Epithelial cell of prostate (primary cell): ENCODE measurements around the gene MLLT10.
"Not testable (repeated sequence)": the region's sequence is repeated elsewhere in the genome, so short reads cannot be mapped to it uniquely, and the experiment has no call there.

Experiments
- DNase-seq: peaks from one replicate; pipeline ENCODE4 v3.0.0-alpha.2; 2011; ENCODE audit warnings: low read depth, low spot score
- H3K27ac ChIP-seq: fragments of 450-650 bp; 2 replicates; pipeline ENCODE4 v1.5.1; 2017; ENCODE audit warnings: mild to moderate bottlenecking

Gene MLLT10

DNA sequence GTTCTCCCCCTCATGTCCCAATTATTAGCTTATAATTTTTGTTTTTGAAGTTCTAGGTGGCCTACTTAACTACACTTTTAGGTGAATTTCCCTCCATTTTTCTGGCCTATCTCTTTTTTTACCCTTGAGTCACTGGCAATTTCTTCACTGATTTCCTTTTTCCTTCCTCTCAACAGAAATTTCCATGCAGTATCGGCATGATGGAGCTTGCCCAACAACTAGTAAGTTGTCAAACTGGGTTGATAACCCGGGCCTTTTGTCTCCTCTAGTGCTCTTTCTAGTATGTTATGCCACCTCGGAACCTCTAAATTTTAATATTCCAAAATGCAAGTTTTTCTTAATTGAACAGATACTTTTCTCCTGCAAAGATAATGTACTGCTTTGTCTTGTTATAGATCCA, 147.1 kb downstream of the MLLT10 start:
- peak overlapping the region; percentile 18 for H3K27ac ChIP-seq
- DNase-seq: peak; percentile 3

DNA sequence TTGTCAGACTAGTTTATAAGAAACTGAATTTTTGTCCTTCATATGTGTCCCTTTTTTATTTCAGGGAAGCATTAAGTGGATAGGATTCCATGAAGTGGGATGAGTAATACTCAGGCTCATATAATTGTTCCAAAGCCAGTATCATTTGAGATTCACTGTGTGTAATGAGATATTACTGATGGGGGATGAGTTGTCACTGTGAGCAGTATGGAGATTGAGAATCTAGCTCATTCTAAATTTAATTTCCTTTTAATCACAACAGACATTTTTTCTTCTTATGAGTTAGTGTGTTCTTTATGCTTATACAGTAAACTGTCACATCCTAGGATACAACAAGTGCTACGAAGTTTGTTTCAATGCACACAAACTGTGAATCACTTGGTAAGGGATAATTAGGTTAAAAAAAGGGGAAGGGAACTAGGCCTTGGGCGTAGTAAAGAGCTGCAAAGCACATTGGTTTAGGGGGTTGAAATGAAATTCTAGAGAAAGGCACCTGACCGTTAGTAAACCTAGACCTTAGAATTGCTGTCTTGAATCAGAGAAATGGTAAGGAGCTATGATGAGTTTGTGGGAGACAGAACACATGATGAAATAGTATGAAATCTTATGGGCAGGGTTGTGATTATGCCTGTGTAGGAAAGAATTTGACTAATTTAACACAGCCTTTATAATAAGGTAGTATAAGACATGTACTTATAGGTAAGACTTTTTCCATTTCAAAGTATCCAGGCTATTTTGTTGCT, 153.4 kb downstream of the MLLT10 start:
- DNase-seq: no peak
- peak overlapping the region; percentile 82 for H3K27ac ChIP-seq

DNA sequence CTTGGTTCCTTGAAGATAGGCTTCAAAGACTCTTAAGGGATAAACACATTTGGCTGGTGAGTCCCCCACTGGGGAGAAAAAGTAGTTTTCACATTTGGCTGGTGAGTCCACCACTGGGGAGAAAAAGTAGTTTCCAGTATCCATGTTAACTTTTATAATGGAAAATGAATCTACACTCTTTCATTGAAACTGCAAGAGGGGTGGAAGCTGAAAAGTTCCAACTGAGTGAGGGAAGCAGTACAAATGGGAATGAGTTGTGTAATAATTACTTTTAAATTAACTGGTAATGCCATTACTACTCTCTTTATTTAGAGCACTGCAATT, 153.9 kb downstream of the MLLT10 start:
- peak overlapping the region; percentile 82 for H3K27ac ChIP-seq
- no peak for DNase-seq

DNA sequence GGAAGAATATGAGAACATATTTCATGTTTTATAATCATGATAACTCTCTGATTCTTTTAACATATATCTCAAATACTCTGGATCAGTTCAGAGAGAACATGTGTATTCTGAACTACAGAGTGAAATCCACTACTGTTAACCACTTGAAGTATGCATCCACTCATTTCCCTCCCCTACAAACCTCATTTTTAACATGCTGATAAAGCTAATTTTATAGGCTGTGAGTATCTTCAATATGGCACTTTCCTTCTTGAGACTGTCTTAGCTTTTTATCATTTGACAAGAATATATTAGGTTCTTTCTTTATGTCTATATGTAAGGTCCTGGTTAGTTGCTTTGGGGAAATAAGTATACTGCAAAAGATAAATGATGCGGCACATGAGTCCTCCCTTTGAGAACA, 154.8 kb downstream of the MLLT10 start:
- DNase-seq: no peak
- H3K27ac ChIP-seq: peak overlapping the region; percentile 82

DNA sequence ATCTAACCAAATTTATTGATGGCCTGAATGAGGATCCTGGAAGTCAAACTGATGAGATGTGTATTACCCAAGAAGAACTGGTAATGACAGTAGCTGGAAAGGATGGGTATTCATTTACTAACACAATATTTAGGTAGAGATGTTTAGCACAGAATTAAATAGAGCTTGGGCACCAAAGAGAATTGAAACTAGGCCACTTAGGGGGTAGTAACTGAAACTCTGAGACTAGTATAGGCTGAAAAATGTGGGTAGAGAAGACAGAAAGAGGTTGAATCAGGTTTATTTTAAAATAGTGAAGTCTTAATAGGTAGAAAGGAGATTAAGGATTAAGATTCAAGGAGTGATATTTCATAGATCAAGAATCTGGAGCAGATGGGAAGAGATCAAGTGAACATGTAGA, 155.8 kb downstream of the MLLT10 start:
- no peak for DNase-seq
- no peak overlapping the region for H3K27ac ChIP-seq

DNA sequence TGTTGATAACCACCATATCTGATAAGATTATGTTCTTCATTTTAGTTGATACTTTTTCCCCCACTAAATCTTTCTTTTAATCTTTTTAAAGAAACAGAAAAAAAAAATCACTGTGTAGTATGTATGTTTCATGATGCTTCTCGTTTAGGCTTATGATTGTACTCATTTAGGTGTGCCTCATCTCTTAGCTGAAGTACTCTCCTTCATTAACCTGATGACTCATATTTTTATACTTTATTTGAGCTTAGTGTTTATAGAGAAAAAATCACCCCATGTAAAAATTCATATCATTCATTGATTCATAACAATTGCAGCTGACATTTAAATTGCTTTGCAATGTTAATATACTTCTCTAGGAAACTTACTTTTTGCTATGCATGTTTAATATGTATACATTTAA, 158.9 kb downstream of the MLLT10 start:
- no peak overlapping the region for H3K27ac ChIP-seq

DNA sequence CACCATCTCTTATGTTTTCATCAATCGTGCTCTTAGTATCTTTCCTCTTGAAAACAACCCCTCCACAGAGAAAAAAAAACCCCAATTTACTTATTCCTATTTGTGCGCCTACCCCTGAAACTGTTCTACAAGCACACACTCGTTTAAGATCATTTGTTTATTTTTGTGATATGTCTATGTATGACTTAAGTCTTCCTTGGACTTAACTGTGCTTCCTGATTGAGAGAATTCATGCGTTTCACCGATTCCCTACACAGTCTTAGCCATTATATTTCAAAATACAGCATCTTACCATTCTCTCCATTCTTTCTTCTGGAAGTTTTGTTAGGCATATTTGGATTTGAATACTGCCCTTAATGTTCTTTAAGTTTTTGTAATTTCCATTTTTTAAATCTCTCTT, 159.4 kb downstream of the MLLT10 start:
- no peak for DNase-seq
- no peak overlapping the region for H3K27ac ChIP-seq

More for the DNA sequence above, 158.9 kb downstream of the MLLT10 start:
- DNase-seq: no peak

DNA sequence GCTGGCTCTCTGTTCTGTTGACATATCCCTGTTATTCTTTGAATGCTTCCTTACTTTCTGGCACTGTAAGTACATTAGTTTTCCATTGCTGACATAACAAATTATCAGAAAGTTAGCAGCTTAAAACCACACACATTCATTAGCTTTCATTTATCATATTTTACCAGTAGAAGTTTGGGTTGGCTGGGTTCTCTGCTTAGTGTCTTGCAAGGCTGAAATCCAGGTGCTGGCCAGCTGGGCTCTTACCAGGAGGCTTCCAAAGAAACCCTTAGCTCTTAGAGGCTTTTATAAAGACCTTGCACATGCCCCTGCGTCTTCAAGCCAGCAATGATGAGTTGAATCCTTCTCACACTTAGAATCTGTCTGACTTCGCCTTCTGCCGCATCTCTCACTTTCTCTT, 160.6 kb downstream of the MLLT10 start:
- no peak overlapping the region for H3K27ac ChIP-seq
- DNase-seq: no peak

DNA sequence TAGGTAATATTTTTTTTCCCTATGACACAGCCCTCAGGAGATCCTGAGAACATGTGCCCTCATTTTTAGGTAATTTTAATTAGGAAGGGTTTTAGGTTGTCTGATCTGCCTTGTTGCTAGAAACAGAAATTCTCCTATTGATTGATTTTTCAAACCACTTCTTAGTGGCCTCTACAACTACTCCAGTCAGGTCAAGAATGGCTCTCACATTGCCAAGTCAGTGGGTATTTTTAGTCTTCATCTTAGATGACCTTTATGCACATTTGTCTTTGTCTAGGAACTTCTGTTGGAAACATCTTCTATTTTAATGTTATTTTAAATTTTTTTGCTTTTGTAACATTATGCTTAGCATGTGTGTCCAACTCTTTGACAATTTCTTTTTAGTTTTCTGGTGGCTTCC, 162.3 kb downstream of the MLLT10 start:
- DNase-seq: no peak
- H3K27ac ChIP-seq: no peak overlapping the region

DNA sequence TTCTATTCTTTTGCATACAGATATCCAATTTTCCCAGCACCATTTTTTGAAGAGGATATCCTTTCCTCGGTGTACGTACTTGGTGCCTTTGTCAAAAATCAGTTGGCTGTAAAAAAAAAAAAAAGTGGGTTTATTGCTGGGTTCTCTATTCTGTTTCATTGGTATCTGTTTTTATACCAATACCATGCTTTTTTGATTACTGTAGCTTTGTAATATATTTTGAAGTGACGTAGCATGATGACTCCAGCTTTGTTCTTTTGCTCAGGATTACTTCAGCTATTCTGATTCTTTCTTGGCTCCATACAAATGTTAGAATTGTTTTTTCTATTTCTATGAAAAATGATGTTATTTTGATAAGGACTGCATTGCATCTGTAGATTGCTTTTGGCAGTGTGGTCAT, 165.5 kb downstream of the MLLT10 start:
- DNase-seq: no peak
- no peak overlapping the region for H3K27ac ChIP-seq

DNA sequence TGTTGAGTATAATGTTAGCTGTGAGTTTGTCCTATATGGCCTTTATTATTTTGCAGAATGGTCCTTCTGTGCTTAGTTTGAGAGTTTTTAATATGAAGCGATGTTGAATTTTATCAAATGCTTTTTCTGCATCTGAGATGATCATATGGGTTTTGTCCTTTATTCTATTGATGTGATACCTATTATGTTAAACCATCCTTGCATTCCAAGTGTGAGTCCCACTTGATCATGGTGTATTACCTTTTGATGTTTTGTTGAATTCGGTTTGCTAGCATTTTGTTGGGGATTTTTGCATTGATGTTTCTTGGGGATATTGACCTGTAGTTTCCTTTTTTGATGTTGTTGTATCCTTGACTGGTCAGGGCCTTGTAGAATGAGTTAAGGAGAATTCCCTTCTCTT, 166.4 kb downstream of the MLLT10 start:
- H3K27ac ChIP-seq: no peak overlapping the region
- DNase-seq: no peak

DNA sequence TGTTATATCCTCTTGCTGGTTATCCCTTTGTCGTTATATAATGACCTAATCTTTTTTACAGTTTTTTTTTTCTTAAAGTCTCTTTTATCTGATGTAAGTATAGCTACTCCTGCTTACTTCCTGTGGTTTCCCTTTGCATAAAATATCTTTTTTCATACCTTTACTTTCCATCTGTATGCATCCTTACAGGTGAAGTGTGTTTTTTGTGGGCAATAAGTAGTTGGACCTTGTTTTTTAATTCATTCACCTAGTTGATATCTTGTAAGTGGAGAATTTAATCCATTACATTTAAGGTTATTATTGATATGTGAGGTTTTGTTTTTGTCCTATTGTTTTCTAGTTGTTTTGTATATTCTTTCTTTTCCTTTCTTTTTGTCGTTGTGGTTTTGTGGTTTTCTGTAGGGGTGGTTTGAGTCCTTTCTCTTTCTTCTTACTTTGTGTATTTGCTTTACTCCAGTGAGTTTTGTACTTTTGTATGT, 168.6 kb downstream of the MLLT10 start:
- no peak for DNase-seq
- no peak overlapping the region for H3K27ac ChIP-seq

DNA sequence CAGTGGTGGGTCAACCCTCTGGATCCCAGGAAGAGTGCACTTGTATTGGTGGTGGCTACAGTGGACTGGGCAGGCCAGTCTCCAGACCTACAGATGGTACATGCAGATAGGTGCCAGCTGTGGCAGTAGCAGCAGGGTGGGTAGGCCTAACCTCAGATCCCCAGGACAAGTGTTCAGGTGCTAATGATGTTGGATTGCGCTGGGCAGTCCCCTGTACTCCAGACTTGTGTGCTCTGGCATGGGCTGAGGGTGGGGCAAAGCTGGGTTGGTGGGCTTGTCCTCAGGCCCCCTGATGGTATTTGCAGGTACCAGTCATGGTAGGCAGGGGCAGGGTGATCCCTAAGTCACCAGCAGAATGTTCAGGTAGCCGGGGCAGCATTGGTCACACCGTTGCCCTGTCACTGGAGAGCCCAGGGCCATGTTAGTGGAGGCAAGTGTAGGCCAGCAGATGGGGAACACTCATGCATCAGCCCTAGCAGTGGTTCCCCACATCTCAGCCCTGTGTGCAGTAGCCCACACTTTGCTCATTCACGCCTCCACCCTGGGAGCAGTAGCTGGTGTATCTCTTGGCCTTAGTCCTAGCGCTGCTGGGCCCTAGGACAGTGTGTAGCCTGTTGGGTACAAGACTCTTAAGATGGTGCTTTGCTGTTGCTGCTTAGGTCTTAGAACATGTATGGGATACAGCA, 171.3 kb downstream of the MLLT10 start:
- no peak overlapping the region for H3K27ac ChIP-seq
- DNase-seq: no peak

DNA sequence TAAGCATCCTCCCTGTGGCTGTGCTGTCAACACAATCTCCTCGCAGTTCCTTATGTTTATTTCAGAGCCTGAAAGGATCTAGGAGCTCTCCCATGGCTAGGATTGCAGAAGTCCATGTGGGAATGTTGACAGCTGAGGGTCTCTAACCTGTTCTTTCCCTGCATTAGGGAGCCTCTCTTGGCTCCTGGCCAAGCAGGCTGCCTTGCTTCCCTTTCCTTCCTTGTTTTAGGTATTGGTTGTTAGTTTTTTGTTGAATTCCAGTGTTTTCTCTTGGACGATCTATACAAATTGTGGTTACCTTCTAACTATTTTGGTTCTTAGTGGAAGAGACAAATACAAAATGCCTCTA, 171.8 kb downstream of the MLLT10 start:
- DNase-seq: no peak
- no peak overlapping the region for H3K27ac ChIP-seq

DNA sequence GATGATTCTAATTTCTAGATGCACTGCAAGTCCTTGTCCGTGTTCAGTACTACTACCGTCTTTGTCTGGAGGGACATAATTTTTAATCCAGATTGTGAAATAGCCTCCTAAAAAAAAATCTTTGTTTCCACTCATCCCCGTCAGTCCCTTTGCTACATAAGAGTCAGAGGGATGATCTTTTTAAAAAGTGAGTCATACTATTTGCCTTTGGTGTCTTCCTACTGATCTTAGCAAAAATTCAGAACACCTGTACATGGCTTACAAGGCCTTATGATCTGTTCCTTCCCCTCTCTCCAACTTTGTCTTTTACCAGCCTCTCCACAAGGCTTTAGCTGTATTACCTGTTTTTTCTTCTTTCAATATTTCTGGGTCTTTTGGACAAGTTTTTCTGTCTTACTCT, 173.5 kb downstream of the MLLT10 start:
- no peak for DNase-seq
- no peak overlapping the region for H3K27ac ChIP-seq

DNA sequence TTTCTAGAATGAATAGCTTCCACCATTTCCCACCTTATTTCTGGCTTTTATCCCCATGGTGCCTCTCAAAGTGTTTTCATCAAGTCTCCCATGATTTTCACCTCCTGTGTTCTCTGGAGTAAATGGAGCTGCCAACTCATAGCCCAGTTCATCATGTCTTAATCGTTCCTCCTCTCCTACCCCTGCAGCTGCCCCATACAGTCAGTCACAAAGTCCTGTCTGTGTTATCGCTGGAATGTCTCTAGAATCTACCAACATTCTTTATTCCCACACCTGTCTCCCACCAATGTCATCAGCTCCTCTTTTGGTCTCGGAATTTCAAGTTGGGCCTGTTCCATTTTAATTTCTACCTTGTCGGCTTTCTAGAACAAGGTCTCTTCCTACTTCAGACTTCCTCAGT, 178.9 kb downstream of the MLLT10 start:
- H3K27ac ChIP-seq: no peak overlapping the region
- DNase-seq: no peak

DNA sequence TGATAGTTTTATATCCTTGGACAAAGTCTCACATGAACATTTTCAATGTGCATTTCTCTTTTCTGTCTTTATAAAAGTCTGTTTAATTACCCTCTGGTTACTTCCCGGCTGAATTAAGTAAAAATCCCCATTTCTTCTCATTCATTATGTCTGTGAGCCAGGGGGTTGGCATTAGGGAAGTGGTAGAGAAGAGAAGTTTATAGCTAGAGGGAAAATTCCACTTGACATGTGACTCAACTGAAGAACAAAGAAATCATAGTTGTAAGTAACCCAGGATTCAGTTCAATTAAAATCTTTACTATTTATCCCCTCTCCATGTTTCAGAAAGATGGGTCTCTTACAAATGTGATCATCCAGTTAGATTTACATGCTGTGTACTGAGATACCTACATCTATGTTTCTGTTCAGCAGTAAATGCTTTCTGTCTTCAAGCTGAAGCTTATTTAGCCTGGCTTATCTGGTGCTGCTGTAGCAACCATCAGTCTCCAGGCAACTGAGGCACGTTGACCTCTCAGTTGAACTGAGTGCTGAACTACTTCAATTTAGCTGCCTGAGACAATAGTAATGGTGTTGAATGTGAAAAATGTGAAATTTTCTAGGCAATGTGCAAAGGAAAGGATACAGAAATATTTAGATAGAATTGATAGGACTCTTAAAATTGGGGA, 181.6 kb downstream of the MLLT10 start:
- no peak for DNase-seq
- peak overlapping the region; percentile 5 for H3K27ac ChIP-seq

DNA sequence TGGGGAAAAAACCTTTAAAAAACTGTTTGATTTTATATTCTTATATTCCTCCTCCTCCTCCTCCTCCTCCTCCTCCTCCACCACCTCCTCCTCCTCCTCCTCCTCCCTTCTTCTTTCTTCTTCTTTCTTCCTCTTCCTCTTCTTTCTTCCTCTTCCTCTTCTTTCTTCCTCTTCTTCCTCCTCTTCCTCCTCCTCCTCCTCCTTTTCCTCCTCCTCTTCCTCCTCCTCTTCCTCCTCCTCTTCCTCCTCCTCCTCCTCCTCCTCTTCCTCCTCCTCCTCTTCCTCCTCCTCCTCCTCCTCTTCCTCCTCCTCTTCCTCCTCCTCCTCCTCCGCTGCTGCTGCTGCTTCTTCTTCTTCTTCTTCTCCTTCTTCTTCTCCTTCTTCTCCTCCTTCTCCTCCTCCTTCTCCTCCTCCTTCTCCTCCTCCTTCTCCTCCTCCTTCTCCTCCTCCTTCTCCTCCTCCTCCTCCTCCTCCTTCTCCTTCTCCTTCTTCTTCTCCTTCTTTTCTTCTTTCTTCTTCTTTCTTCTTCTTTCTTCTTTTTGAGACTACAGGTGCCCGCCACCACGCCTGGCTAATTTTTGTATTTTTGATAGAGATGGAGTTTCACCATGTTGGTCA, 183.5 kb downstream of the MLLT10 start:
- H3K27ac ChIP-seq, DNase-seq: not testable (repeated sequence)

DNA sequence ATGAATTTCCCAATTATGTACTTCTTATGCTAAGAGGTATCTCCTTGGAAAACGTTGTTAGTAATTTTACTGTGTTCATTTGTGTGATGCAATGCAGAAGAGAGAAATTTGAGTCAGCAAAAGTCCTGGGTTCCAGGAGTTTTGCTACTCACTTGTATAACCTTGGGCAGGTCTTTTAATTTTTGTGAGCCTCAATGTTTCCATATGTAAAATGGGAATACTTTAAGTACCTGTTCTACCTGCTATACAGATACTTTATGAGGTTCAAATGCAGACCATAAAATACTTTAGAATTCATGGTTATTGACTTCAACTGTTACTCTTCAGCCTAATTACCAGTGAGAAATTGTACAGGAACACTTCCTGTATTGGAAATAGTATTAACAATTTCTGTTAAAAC, 185.5 kb downstream of the MLLT10 start:
- DNase-seq: no peak
- H3K27ac ChIP-seq: peak overlapping the region; percentile 19

DNA sequence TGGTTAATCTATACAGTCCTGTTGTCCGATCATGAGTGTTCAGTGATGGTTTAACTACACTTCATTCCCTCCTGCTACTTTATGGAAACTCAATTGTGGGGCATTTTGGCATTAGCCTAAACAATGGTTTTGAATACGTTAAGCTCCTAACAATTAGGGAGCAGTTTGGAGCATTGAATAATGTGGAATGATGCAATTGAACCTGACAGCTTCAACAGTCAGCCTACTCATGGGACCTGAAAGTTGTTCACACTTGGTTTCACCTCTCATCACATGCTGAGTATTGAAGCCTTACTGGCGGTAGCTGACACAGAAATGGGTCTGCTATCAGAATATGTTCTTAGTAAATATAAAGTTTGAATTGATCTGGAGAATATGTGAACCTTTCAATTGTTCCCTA, 186.1 kb downstream of the MLLT10 start:
- no peak for DNase-seq
- H3K27ac ChIP-seq: peak overlapping the region; percentile 19

DNA sequence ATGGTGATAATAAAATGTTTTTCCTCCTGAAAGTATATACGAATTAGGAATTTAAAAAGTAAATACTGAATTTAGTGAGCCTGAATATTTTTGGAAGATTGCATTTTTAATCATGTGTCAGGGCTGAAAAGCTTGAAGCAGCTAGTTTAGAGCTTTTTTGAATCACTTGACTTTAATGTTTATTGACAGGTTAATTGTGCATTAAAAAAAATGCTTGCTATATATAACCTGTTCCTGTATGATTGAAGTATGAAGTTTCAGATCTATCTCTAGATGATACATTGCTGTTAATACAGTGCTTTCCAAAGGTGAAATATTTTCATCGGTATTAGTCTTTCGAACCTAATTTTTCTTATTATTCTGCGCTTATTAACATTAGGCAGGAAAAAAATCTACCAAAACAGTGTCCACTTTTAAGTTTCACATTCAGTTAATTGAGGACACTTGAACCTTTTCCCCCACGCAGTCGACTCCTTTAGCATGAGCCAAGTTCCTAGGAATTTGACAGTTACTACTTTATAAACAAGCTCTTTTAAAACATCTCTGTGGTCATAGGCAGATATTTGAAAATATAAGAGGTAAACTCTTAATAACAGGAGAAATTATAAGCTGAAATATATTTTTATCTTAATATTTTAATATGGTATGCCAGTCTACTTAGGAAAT, 187.1 kb downstream of the MLLT10 start:
- H3K27ac ChIP-seq: no peak overlapping the region
- no peak for DNase-seq
